Astrocyte (in vitro differentiated cells and primary cell): ENCODE results near the gene PLCL1. TPM values are rescaled to one million over a fixed set of nuclear protein-coding genes. Genes with fewer than 3 reads are reported as not detected.

ENCODE experiments used
- DNase-seq: peaks from one replicate; pipeline ENCODE4 v3.0.0-alpha.2; 2010; ENCODE audit warnings: low read depth
- FAIRE-seq: peaks from 2 replicates; lab custom pipeline; 2011; peaks lifted over from hg19 to GRCh38; lab: Jason Lieb, UNC
- H2AFZ ChIP-seq: 2 replicates; pipeline ENCODE4 v1.6.0; 2012; ENCODE audit warnings: low read depth, low read length, inconsistent platforms
- H3K27ac ChIP-seq: 2 replicates; pipeline ENCODE4 v1.5.1; 2011; ENCODE audit warnings: low read depth, low read length, inconsistent platforms
- H3K27me3 ChIP-seq: 2 replicates; pipeline ENCODE4 v1.6.0; 2011; ENCODE audit warnings: low read length, inconsistent platforms; ENCODE audit not compliant: insufficient read depth
- H3K36me3 ChIP-seq: 2 replicates; pipeline ENCODE4 v1.5.1; 2011; ENCODE audit warnings: low read length, inconsistent platforms; ENCODE audit not compliant: insufficient read depth
- H3K4me1 ChIP-seq: 2 replicates; pipeline ENCODE4 v1.5.1; 2011; ENCODE audit warnings: low read length, inconsistent platforms; ENCODE audit not compliant: insufficient read depth
- H3K4me2 ChIP-seq: 2 replicates; pipeline ENCODE4 v1.6.0; 2012; ENCODE audit warnings: low read length, inconsistent platforms
- H3K4me3 ChIP-seq: 2 replicates; pipeline ENCODE4 v1.5.1; 2011; ENCODE audit warnings: low read depth, mild to moderate bottlenecking, low read length, inconsistent platforms; ENCODE audit not compliant: insufficient read depth
- H3K79me2 ChIP-seq: 2 replicates; pipeline ENCODE4 v1.6.0; 2012; ENCODE audit warnings: mild to moderate bottlenecking, low read length, inconsistent platforms; ENCODE audit not compliant: insufficient read depth
- H3K9ac ChIP-seq: 2 replicates; pipeline ENCODE4 v1.6.0; 2012; ENCODE audit warnings: mild to moderate bottlenecking, low read length, inconsistent platforms
- H3K9me3 ChIP-seq: 2 replicates; pipeline ENCODE4 v1.5.1; 2012; ENCODE audit warnings: low read depth, mild to moderate bottlenecking, low read length, inconsistent platforms; ENCODE audit not compliant: insufficient read depth
- H4K20me1 ChIP-seq: 2 replicates; pipeline ENCODE4 v1.6.0; 2012; ENCODE audit warnings: low read length, inconsistent platforms; ENCODE audit not compliant: insufficient read depth
- H3K27ac Mint-ChIP-seq: one replicate; pipeline ENCODE4 v1.8.0; 2021; ENCODE audit warnings: mild to moderate bottlenecking, mixed read lengths; ENCODE audit not compliant: unreplicated experiment
- H3K27me3 Mint-ChIP-seq: one replicate; pipeline ENCODE4 v1.8.0; 2021; ENCODE audit warnings: low read depth, mixed read lengths; ENCODE audit not compliant: unreplicated experiment
- H3K36me3 Mint-ChIP-seq: one replicate; pipeline ENCODE4 v1.8.0; 2021; ENCODE audit warnings: low read depth, mixed read lengths; ENCODE audit not compliant: unreplicated experiment
- H3K4me1 Mint-ChIP-seq: one replicate; pipeline ENCODE4 v1.8.0; 2021; ENCODE audit warnings: low read depth, mixed read lengths; ENCODE audit not compliant: unreplicated experiment
- H3K4me3 Mint-ChIP-seq: one replicate; pipeline ENCODE4 v1.8.0; 2021; ENCODE audit warnings: mild to moderate bottlenecking, moderate library complexity, mixed read lengths; ENCODE audit not compliant: unreplicated experiment
- H3K9me3 Mint-ChIP-seq: one replicate; pipeline ENCODE4 v1.8.0; 2021; ENCODE audit warnings: mild to moderate bottlenecking, mixed read lengths; ENCODE audit not compliant: unreplicated experiment
- CTCF ChIP-seq: IDR thresholded peaks from 2 replicates; pipeline ENCODE4 v1.5.1; 2011; ENCODE audit warnings: low read depth, mild to moderate bottlenecking, inconsistent platforms, low read length, moderate library complexity; ENCODE audit not compliant: insufficient read depth
- EZH2 ChIP-seq: IDR thresholded peaks from 2 replicates; pipeline ENCODE4 v1.6.1; 2012; ENCODE audit warnings: mild to moderate bottlenecking, low read length, inconsistent platforms; ENCODE audit not compliant: insufficient read depth
- total RNA-seq: library from RNA; stranded (reverse); gene quantifications from 2 replicates; pipeline ENCODE4 v1.2.1, GENCODE V29; 2021

The PLCL1 gene
- total RNA-seq, 1 donor from 2014 or later = 0.84 TPM

GRCh38 chr2:197798187-197798586 is 6.2 kb upstream of the PLCL1 start:
- Mint-ChIP-seq H3K9me3 (no peaks in the 10 kb centered on the region), H3K27ac (no peak overlapping the region), H3K4me3 (no peak overlapping the region), H3K4me1 (no peaks in the 10 kb centered on the region), H3K36me3 (no peaks in the 10 kb centered on the region), H3K27me3 (peaks cover 13% of the 10 kb centered on the region)
- Histone ChIP-seq H3K9ac (no peak overlapping the region), H4K20me1 (no peaks in the 10 kb centered on the region), H2AFZ (no peak overlapping the region), H3K4me3 (no peak overlapping the region), H3K4me2 (no peak overlapping the region), H3K27me3 (peaks cover 12% of the 10 kb centered on the region), H3K79me2 (no peaks in the 10 kb centered on the region), H3K36me3 (no peaks in the 10 kb centered on the region), H3K27ac (no peak overlapping the region), H3K9me3 (no peaks in the 10 kb centered on the region), H3K4me1 (no peaks in the 10 kb centered on the region)
- no peak for DNase-seq
- TF ChIP-seq EZH2 (no peak), CTCF (no peak)
- FAIRE-seq = no peak

GRCh38 chr2:197799068-197799467 is 5.3 kb upstream of the PLCL1 start:
- H3K4me1 ChIP-seq = peaks cover 2% of the 10 kb centered on the region
- no peak overlapping the region for H3K27ac ChIP-seq
- no peak for TF ChIP-seq CTCF
- TF ChIP-seq EZH2 = no peak
- no peak overlapping the region for H3K9ac ChIP-seq
- no peak overlapping the region for H3K4me3 ChIP-seq
- DNase-seq = no peak
- Mint-ChIP-seq H3K27me3 (peaks cover 13% of the 10 kb centered on the region), H3K27ac (no peak overlapping the region), H3K36me3 (no peaks in the 10 kb centered on the region), H3K4me3 (no peak overlapping the region), H3K9me3 (no peaks in the 10 kb centered on the region), H3K4me1 (peaks cover under 1% of the 10 kb centered on the region)
- no peaks in the 10 kb centered on the region for H3K79me2 ChIP-seq
- H3K9me3 ChIP-seq = no peaks in the 10 kb centered on the region
- peaks cover 12% of the 10 kb centered on the region for H3K27me3 ChIP-seq
- no peak overlapping the region for H2AFZ ChIP-seq
- no peaks in the 10 kb centered on the region for H4K20me1 ChIP-seq
- no peak overlapping the region for H3K4me2 ChIP-seq
- FAIRE-seq = no peak
- H3K36me3 ChIP-seq = no peaks in the 10 kb centered on the region

DNA sequence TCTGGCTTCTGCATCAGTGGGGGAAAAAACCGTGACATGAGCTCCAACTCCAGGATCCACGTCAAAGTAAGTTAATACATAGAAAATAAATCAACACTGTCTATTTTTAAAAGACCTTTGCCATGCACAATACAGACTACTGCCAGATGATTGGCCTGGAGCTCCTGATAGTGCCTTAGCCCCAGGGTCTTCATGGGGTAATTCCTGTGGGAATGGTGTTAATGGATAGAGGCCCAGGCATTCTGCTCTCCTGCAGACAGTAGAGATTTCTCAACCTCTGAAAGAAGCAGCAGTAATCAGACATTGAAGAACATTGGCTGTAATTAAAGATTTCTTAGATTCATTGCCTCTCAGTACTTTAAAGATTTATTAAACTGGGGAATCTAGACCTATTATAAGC is 4.3 kb upstream of the PLCL1 start:
- DNase-seq (no peak), FAIRE-seq (no peak)
- Histone ChIP-seq H4K20me1 (no peaks in the 10 kb centered on the region), H3K79me2 (no peaks in the 10 kb centered on the region), H3K9ac (no peak overlapping the region), H3K4me1 (peaks cover 3% of the 10 kb centered on the region), H2AFZ (no peak overlapping the region), H3K4me3 (no peak overlapping the region), H3K9me3 (no peaks in the 10 kb centered on the region), H3K4me2 (no peak overlapping the region), H3K27me3 (peaks cover 14% of the 10 kb centered on the region), H3K27ac (no peak overlapping the region), H3K36me3 (no peaks in the 10 kb centered on the region)
- Mint-ChIP-seq H3K4me1 (peaks cover 2% of the 10 kb centered on the region), H3K9me3 (no peaks in the 10 kb centered on the region), H3K4me3 (no peak overlapping the region), H3K36me3 (no peaks in the 10 kb centered on the region), H3K27ac (no peak overlapping the region), H3K27me3 (peaks cover 13% of the 10 kb centered on the region)
- TF ChIP-seq EZH2 (no peak), CTCF (no peak)
